Islet precursor cell (in vitro differentiated cells): ENCODE measurements around the gene PARD3B.

Experiments used
- DNase-seq: peaks from one replicate; pipeline ENCODE4 v3.0.0-alpha.2; 2018

Gene PARD3B

DNA sequence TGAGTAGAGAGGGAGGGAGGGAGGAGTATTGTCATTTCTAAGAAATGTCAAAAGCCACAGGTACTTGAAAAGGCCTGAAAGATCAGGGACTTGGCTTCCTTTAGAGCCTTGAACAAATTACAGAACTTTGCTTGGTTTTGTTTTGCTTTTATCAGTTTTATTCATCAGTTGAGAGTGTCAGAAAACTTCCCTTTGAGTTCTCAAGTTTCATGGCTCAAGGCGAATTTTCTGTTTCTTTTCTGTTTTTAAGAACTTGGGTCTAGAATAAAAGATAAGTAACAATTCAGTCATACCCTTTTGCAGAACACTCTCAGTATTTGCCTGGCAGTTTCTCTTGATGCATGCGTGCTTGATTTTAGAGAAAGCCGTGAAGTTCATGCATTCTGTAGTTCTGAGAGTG lies 531.9 kb downstream of the PARD3B start:
- no peak for DNase-seq

- DNase-seq, result no peak
Observed at GRCh38 chr2:205078762-205079161, 533.5 kb downstream of the PARD3B start.

- no peak for DNase-seq
Observed at GRCh38 chr2:205079173-205079572, 533.9 kb downstream of the PARD3B start.

DNA sequence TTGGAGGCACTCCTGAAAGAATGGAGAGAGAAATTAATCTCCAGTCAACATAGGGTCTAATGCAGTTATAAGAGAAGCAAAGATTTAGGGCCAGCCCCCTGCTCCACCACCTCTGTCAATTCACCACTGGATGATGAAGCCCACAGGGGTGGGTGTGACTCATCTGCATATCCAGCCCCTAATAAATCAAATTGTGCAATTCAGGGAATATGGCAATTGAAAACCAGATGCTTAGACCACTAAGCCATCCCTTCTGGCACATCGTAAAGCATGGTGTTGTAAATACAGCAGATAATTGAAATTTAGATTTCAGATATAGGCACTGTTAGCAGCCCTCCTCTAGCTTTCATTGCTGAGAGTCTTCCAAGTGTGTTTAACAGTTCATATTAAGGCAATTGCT lies 541.4 kb downstream of the PARD3B start:
- no peak for DNase-seq

DNA sequence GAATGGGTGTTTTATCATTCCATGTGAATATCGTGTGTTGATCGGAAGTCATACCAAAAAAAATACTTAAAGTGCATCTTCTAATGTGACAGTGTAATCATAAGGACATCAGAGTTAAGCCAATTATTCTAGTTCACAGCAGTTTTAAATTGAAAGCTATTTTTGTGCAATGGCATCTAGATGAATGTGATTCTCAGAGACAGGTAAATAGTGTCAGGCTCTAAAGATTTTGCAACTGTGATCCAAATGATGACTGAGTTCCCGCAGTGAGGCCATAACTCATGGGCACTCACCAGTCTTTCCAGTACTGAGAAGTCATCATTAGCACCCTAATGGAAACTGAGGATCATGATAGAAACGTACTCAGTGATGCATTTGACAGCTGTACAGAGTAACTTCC lies 542.6 kb downstream of the PARD3B start:
- no peak for DNase-seq

GRCh38 chr2:205089958-205090357 lies 544.7 kb downstream of the PARD3B start:
- no peak for DNase-seq

GRCh38 chr2:205091411-205091810 lies 546.1 kb downstream of the PARD3B start:
- DNase-seq, result no peak

- DNase-seq, result no peak
Observed at GRCh38 chr2:205094031-205094430, 548.8 kb downstream of the PARD3B start.

DNA sequence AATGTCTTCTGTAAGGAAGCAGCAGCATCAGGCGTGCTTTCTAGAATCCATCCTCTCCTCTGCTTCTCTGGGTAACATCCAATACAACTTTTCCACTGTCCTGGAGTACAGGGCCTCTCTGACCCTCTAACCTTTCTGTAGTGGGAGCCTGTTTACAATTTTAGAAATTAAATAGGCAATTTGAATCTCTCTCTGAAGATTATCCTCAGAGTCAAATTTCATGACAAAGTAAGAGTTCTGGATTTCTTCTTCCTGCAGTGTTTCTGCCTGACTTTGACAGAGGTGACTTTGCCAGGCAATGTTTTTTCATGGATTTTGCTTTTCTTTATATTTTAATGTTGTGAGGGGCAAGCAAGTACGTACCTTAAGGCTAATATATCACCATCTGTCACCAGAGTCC lies 558.4 kb downstream of the PARD3B start:
- DNase-seq, result no peak

- no peak for DNase-seq
Observed at GRCh38 chr2:205107810-205108209, 562.5 kb downstream of the PARD3B start.

GRCh38 chr2:205115511-205115910 lies 570.2 kb downstream of the PARD3B start:
- no peak for DNase-seq

DNA sequence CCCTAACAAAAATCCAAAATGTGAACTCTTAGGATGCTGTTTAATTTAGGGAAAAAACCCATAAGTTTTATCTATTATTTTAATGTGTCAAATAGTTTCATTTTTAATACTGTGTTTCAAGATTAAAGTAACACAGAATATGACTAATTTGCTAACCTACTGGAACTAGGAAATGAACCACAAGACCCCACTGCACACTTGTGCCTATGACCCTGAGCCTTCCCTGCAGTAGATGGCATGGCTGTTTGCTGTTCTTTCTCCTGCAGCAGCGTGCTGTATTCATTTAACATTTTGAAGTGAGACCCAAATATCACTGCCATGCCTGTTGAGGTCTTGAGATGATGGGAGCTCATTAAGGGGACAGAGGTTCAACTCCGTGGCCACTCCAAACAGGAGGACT lies 571.9 kb downstream of the PARD3B start:
- DNase-seq, result no peak

DNA sequence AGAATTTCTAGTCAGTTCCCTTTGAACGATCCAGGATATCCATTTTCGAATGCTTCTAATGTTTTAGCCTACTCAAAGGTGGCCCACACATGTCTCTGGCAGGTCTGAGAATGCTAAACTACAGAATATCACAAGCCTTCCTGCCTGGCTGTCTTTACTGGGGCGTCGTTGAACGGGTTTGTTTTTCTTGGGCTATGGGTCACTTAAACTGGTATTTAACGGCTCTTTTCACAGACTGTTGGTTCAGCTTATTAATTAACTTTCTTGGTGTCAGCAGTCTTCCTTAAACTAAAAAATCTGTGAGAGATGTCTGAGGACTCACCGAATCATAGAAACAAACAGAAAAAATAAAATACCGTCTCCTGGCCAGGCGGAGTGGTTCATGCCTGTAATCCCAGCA lies 573.9 kb downstream of the PARD3B start:
- no peak for DNase-seq

DNA sequence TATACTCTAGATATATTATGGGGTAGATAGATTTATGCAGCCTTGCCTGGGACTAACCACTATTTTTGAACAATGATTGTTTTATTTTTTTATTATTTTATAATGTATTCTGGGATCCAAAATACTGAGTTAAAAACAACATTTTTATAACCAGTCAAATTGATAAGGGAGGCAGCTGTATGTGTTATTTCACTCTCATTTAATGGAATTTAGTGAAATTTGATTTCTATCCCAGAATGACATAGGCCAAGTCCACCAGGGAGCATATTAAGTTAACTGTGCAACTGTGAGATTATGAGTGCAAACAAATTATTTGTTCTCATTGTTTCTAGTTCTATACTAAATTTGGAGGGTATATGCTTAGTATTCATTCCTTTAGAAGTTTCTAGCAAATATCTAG lies 583.5 kb downstream of the PARD3B start:
- no peak for DNase-seq

- DNase-seq, result no peak
Observed at GRCh38 chr2:205129531-205129930, 584.3 kb downstream of the PARD3B start.

DNA sequence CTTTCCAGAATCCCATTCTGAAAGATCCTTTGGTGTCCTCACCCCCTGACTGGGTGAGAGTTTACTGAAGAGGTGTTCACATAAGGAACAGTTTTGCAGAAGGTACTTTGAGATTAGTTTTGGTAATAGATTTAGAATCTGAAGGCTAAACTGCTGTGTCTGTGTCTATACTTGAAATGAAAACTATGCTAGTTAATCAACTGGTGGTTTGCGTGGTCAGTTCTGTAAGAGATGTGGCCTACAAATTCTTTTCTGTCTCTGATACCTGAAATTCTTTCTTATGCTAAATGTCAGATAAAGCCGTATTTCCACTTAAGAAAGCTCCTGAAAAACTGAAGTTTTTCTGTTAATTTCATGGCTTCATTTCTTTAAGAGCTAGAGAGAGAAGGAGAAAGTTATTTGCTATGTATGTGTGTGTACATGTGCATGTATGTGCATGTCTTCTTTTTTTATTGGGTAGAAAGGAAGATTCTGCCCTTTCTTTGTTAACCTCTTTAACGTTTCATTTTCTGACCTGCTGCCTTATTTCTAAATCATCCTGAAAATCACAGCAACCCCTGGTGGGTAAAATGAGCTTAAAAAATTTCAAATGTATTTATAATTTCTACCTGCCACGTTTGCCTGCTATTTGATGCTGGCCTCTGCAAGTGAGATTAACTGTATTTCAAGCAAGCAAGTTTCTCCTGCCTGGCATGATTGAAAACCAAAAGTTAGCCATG lies 585.0 kb downstream of the PARD3B start:
- DNase-seq, result no peak

DNA sequence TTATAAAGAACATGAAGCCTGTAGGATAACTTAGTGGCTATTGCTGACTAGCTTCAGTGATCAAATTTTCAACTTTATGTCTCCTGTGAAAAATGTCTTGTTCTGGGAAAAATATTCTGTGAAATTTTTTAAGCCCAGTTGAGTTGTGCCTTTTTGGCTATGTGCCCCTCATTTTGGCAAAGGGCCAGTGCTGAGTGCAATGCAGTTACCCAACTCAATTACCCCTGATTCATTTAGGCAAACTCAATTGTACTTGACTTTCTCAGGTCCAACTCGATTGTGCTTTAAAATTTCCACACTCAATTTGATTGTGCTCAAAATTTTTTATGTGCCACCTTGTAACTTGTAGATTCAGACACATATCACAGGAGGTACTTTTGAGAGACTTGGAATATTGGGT lies 588.3 kb downstream of the PARD3B start:
- no peak for DNase-seq

DNA sequence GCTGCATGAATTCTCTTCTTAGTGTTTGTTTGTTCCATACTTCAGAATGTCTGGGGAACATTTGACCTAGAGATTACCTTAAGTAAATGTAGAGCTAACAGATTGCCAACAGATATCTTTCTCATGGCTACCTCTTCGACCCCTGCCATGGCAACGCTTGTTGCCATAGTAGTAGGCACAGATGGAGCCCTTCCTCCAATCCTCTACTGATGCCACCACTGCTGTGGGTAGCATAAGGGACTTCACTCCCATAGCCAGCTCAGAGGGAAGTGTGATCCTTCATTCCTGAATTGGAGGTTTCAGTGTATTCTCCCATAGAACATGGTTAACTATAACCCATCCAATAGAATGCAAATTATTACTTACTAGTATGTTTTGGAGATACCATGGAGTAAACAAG lies 593.5 kb downstream of the PARD3B start:
- no peak for DNase-seq

DNA sequence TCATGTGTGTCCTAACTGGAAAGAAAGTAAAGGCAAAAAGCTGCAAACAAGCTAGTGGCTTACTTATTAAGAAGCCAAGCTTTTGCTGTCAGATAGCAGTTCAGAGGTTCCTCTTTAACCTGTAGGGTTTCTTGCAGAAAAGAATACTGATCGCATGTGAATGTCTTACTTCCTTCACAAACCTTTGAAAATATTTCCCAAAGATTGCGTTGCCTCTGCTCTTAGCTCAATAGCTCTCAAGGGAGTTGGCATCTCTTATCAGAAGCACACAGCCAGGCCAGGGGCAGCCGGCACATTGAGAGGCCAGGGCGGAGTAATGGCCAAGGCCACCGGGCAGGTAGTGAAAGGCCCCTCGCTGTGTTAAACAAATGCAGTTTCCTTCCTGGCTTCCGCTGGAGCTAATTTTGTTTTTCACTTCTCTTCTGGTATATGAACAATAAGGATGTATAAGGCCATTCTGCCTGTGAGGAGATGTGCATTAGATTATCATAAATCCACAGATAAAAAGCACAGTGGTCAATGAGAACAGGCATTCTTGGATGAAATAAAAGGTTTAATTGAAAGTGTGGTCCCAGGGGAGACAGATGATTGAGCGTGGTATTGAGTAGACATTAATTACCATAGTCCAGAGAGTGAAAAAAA lies 594.7 kb downstream of the PARD3B start:
- DNase-seq, result no peak

- no peak for DNase-seq
Observed at GRCh38 chr2:205141381-205141780, 596.1 kb downstream of the PARD3B start.

- no peak for DNase-seq
Observed at GRCh38 chr2:205145888-205146287, 600.6 kb downstream of the PARD3B start.

GRCh38 chr2:205148755-205149154 lies 603.5 kb downstream of the PARD3B start:
- DNase-seq, result no peak

GRCh38 chr2:205156457-205156856 lies 611.2 kb downstream of the PARD3B start:
- no peak for DNase-seq

DNA sequence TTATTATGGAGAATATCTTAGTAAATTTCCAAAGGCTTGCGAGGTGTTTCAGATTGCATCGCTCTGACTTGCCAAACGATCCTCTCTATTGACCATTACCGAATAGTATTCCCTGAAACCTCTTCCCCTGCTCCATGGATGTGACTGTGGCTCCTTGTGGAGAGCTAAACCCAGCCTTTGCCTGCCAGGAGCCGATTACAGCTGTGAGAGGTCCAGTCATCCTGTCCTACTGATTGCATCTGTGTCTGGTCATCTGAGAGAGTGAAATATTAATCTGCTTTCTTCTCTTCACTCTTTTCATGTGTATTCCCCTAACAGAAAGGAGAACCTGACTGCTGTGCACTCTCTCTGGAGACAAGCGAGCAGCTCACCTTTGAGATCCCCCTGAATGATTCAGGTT lies 613.1 kb downstream of the PARD3B start:
- DNase-seq, result no peak
